ENCODE measurements around the gene MAPK12.
"Not testable (repeated sequence)": the region's sequence is repeated elsewhere in the genome, so short reads cannot be mapped to it uniquely, and the experiment has no call there.

Gene MAPK12

DNA sequence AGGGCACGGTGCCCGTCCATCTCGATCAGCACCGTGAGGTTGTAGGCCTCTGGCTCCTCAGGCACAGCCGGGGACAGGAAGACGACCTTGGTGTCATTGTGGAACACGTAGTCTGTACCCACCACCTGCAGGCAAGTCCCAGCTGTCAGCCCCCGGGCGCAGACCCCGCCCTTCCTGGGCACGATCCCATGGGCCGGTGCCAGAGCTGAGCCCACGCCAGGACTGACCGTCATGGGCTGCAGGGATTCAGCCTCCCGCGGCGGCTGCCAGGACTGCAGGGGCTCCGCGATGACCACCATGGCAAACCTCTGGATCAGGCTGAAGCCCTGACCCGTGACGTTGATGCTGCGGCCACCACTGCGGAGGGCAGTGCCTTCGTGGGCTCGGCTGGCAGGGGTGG, 20.5 kb upstream of the MAPK12 start:
- DNase-seq = no peak

DNA sequence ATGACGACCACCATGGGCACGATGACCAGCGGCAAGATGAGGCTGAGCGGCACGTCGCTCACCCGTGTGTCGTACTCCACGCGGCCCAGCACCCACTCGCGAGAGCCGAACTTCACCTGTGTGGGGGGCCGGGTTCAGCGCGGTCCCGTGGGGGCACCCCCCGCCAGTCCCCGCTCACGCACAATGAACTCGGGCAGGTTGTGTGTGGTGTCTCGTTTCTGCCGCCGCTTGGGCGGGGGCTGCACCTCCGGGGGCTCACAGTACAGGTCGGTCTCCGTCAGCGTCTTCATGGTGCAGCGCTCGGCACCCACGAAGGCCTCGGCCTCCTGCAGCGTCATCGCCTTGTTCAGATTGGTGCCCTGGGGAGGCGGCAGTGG, 19.9 kb upstream of the MAPK12 start:
- DNase-seq = no peak

DNA sequence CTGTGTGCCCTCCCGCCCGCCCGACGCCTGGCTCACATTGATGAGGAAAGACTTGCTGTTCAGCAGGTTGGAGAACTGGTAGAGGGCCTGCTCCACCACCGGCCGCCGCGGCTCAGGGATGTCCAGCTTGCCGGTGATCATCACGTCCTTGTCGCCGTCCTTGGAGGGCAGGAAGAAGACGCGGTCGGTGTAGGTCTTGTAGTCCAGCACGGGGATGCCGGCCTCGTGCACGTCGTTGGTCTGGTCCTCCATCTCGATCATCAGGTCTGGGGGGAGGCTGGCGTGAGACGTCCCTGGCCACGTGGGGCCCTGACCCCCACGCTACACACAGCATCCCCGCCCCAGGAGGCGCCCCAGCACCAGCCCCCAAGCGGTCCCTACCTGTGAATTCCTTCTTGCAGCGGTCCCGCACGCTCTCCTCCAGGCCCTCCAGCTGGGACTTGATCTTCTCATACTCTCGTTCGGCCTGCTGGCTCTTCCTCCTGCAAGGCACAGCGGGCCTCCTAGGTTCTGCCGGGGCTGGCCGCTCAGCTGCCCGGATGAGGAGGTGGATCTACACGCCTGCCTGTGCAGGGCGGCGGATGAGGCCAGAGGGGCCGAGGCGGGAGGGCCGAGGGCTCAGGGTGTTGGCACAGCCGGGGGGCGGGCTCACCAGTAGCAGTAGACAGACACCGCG, 19.4 kb upstream of the MAPK12 start:
- no peak for DNase-seq

DNA sequence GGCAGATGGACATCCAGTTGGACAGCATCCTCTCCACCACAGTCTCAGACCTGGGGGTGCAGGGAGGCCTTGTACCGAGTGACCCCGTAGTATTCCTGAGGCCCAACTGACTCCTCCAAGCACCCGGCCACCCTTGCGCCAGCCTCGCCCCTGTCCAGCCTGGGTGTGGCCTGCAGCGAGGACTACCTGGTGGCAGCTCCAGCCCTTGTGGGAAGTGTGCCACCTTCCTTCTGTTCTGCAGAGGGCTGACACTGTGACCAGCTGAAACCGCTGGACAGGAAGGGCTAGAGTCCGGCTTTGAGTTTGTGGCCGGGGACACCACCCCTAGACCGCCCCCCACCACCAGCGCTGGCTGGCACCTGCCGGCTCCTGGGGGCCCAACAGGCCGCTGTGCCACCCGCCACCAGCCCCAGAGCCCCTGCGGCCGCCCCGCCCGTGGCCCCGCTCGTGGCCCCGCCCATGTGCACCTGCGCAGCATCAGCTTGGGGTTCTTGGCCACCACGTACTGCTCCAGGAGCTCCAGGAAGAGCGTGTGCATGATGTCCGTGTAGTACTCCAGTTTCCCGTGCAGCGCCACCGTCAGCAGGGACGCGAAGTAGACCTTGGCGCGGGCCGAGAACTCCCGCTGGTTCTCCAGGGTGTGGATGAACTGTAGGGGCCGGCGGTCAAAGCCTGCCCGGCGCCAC, 18.7 kb upstream of the MAPK12 start:
- DNase-seq = no peak

DNA sequence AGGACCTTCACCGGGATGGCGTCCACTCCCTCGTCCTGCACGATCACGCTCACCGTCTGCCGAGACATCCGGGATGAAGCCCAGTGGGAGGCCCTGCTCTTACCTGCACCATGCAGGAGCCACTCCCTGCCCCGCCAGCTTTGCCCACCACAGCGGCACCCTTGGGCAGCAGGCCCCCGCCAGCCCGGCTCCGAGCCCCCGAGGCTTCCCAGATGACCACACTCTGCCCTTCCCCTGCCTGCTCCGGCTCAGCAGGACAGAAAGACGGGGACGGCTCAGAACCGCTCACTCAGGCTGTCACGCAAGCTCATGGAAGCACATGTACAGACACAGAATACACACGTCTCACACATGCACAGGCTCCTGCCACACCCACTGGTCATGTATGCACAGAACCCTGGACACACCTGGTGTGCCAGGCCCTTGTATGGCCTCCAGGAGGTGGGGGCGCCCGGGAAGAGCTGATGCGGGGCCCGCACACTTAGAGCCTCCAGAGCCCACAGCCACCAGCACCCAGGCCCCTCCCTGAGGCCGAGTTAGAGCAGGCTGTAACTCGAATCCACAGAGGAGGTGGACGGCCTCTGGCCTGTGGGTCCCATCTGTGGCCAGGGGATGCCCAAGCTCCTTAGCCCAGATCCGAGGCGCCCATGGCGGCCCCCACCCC, 17.6 kb upstream of the MAPK12 start:
- no peak for DNase-seq

DNA sequence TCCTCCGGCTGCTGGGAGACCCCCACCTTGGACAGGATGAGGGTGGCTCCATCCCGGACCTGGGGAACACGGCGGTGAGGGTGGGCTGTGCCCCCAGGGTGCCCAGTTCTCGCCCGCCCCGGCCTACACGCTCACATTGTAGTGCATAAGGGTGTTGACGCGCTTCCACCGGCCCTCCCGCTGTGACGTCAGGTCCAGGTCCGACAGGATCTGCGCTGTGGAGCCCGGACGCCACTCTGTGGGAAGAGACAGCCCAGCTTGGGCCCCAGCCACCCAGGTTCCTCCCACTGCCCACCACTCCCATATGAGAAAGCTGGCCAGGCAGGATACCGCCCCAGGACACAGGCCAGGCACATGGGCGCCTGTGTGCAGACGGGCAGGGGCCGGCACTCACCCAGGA, 17.0 kb upstream of the MAPK12 start:
- no peak for DNase-seq

DNA sequence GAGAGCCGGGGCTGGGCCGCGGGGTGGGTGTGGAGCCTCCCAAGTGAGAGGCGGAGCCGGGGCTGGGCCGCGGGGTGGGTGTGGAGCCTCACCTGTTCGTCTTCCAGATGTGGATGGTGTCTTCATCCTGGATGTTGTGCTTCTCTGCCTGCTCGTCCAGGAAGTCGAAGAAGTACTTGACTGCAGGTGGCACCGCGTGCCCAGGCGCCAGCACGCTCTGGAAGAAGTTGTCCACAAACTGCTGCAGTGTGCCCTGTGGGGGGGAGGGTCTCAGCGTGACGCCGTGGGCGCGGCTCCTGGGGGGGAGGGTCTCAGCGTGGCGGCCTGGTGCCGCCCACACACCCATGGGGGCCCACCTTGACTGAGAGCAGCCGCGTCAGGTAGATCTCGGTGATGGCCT, 16.3 kb upstream of the MAPK12 start:
- no peak for DNase-seq

DNA sequence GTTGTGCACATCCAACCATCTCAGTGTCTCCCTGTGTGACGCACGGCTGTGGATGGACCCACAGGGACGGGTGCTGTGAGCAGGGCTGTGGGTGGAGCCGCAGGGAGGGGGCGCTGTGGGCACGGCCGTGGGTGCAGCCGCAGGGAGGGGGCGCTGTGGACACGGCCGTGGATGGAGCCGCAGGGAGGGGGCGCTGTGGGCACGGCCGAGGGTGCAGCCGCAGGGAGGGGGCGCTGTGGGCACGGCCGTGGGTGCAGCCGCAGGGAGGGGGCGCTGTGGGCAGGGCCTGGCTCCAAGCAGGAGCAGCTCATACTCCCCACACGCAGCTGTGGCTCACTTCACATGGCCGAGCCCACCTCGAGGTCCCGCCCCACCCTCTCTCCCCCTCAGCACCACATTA, 14.7 kb upstream of the MAPK12 start:
- peak; percentile 57 to 65 for DNase-seq

DNA sequence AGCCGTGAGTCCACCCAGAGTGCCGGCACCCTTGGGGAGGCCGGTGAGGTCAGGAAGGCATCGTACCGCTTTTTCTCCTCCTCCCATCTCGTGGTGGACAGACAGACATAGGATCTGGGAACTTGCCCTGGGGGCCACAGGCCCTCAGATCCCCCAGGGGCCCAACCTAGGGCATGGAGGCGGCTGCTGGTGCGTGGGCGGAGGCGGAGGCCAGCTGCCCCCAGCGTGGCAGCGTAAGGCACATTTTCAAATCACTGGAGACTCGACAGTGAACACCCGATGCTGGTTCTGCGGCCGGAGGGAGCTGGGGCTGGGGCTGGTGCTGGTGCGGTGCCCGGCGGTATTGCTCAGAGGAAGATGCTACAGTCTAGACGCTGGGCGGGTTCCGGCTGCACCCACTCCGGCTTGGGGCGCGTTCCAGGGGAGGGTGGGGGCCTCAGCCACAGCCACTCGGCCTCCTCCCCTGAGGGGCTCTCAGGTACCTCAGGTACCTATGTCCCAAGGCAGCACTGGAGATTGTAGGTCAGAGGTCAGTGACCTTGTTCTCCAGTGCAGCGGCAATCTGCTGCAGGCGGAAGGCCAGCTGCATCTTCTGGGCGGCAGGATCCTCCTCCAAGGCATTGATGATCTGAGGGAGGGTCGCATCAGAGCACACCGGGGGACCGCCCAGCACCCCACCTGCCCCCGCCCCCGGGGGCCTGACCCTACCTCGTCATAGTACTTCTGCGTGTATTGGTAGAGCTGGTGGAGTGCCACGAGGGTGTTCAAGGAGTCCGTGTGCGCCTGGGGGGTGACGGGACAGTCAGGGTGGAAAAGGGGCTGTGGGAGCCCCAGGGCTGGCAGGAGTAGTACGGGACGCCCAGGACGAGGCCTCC, 13.9 kb upstream of the MAPK12 start:
- DNase-seq = no peak

DNA sequence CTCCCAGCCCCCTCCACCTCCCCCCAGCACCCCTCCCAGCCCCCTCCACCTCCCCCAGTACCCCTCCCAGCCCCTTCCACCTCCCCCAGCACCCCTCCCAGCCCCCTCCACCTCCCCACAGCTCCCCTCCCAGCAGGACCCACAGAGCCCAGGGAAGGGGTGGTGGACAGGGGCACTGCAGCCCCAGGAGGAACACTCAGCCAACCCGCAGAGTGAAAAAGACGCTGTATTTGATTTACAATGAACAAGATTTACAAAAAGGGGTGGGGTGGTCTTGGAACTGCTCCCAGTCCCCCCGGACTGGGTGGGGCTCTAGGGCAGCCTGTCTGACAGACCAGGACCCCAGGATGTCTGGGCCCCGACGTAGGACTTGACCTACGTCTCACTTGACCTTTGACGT, 13.3 kb upstream of the MAPK12 start:
- DNase-seq = no peak

DNA sequence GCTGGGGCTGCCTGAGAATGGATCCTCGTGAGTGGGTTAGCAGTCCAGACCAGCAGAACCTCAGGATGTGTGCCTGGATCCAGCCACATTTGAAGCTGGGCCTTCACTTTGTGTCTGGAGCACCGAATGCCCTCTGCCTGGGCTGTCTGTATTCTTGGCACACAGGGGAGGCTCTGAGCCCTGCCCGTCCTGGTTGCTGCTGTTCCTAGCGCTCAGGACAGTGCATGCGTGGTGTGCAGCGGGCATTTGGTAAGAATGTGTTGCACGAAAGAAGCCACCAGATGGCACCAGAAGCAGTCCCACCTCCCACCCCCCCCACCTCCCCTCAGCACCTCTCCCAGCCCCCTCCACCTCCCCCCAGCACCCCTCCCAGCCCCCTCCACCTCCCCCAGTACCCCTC, 12.8 kb upstream of the MAPK12 start:
- peak; percentile 47 to 51 for DNase-seq

DNA sequence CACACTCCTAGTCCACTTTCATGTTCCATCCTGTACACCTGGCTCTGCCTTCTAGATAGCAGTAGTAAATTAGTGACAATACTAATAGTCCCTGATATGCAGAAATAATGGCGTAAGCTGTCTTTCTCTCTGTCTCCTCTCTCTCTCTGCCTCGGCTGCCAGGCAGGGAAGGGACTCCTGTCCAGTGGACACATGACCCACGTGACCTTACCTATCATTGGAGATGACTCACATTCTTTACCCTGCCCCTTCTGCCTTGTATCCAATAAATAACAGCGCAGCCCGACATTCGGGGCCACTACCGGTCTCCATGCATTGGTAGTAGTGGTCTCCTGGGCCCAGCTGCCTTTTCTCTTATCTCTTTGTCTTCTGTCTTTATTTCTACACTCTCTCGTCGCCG, 12.3 kb upstream of the MAPK12 start:
- DNase-seq = not testable (repeated sequence)

DNA sequence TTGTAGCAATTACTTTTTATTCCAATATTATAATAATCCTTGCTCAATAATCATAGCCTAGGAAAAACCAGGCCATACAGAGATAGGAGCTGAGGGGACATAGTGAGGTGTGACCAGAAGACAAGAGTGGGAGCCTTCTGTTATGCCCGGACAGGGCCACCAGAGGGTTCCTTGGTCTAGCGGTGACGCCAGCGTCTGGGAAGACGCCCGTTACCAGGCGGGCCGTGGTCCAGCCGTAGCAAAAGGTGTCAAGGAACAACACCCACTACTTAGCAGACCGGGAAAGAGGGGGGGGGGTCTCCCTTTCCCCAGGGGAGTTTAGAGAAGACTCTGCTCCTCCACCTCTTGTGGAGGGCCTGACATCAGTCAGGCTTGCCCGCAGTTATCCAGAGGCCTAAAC, 11.9 kb upstream of the MAPK12 start:
- not testable (repeated sequence) for DNase-seq

DNA sequence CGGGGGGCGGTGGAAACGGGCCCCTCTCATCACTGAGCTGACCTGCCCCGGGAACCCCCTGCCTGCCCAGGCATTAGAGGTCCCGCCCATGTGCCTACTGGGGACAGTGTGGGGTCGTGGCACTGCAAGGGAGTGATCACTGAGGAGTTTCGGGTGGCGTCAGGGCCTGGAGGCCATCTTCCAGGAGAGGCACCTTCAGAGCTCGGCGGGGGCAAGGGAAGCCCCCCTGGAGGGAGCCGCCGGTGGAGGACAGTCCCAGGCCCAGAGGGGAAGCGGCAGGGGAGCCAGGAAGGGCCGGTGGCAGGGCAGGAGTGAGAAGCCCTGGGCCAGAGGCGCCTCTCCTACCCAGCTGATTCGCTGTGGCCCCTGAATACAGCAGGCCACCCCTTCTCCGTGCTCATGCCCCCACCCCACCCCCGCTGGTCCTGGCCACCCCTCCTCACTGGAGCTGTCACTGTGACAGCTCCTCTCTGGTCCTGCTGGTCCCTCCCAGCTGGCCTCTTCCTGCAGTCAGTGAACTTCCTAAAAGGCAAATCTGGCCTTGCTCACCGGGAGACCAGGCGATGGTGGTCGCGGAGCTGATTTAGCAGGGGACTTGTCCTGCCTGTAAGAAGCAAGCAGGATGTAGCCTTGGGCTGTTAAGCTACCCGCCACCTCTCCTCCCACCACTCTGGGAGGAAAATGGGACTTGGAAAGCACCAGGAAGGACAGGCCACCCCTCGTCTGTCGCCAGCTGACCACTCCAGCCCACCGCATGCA, 10.7 kb upstream of the MAPK12 start:
- no peak for DNase-seq

DNA sequence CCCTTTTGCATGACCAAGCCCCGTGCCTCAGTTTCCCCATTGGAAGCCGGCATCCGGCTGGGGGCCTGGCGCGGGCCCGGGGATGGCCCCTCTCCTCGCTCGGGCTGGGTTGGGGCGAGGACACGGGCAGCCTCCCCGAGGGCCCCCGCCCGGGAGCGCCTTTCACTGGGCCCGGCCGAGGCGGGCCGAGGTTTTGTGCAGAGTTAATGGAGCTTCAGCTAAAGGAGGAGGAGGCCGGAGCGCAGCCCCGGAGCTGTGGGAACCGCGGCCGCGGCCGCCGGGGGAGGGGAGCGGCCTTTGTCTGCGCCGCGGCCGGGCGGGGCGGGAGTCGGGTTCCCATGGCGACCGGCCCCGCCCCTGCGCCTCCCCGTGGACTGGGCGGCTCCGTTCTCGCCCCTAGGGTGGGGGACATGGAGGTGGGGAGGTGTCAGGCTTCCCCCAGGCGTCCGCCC, 10.1 kb upstream of the MAPK12 start:
- DNase-seq = peak; percentile 68 to 72

DNA sequence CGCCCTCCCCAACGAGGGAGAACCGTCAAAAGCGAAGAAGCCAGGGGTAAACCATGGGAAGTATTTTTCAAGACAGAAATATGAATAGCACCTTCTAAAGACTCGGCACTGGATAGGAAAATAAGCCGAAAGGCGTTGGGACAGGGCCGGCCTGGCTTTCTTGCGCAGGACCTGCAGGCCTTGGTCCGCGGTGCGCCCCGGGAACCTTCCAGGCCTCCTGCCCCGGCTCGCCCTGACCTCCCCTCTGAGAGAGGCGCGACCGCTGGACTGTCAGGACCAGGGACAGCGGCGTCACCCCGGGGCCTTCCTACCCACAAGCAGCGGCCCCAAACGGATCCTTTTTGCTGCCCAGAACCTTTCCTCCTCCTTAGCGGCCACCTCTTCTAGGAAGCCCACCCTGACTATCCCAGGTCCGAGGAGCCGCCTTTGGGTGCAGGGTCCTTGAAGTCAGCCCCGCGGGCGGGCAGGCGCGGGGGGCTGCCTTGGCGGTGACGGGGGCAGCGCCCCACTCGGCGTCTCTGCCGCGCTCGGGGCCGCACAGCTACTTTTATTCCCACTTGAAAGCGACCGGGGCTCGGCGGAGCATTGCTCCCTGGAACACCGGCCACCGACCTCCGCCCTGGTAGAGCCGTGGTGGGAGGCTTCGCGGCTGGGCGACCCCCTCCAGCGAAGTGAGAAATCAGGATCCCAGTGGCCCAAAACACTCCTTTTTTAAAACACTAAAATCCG, 9.3 kb upstream of the MAPK12 start:
- DNase-seq = peak; percentile 63 to 73

DNA sequence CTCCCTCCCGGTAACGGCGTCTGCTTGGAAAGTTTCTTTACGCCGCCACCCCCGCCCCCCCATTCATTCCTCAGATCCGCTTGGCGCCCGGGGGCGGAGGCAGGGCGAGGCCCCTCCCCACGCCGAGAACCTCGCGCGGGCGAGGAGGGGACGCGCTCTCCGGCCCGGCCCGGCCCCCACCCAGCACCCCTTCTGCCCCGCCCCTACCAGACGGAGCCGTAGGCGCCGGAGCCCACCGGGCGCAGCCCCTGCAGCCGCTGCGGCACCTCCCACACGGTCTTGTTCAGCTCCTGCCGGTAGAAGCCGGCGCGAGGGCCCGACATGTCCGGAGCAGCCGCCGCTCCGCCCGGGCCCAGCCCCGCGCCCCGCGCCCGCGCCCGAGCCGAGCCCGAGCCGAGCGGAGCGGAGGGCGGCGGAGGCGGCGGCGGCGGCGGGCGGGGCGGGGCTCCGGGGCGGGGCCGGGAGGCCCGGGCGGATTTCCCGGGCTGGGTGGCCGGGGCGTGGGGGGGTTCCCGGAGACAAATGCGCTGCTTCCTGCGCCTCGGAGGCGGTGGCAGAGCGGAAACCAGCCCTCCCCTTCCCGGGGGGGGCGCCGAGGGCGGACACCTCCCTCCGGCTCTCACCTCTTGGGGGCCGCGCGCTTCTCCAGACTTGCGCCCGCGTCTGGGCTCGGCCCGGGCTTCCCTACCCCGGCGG, 8.6 kb upstream of the MAPK12 start, which contains the start of gene MAPK11:
Gene MAPK11 (minus strand): TSS at position 411 of the 696 bp plus-strand sequence. CDS start 88 bp downstream, at position 323.
- peak; percentile 78 to 85 for DNase-seq

DNA sequence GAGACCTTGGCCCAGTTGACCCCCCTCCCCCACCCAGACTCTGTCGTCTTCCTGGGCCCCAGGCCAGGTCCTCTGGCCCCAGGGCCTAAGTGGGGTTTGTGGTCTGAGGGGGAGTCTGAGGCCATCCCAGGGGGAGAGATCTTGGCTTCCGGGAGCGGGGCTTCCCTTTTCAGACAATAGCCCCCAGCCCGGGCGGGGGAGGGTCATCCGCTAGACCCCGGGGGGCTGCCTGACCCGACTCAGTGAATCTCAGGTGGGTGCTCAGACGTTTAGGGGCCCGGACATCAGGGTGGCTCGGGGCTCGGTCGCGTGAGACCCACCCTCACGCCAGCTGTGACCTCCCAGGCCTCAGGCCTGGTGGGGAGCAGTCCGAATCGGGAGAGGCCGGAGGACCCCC, 8.1 kb upstream of the MAPK12 start:
- no peak for DNase-seq

DNA sequence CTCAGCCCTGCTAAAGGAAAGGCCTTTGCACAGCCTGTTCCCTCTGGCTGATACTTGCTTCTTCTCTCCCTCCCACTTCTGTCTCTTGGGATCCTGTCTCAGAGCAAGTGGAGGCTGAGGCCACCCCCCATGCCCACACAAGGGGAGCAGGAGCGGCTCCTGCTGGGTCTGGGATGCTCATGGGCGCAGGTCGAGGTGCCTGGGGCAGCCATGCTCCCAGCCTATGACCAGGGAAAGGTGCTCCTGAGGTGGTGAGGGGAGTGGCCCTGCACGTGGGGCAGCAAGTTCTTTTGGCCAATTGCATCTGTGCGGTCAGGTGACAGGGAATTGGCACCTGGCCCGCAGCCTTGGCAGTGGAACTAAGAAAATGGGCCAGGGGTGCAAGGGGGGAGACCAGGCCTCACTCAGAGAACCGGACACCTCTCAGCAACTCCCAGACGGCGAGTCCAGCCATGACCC, 7.2 kb upstream of the MAPK12 start:
- DNase-seq = no peak

DNA sequence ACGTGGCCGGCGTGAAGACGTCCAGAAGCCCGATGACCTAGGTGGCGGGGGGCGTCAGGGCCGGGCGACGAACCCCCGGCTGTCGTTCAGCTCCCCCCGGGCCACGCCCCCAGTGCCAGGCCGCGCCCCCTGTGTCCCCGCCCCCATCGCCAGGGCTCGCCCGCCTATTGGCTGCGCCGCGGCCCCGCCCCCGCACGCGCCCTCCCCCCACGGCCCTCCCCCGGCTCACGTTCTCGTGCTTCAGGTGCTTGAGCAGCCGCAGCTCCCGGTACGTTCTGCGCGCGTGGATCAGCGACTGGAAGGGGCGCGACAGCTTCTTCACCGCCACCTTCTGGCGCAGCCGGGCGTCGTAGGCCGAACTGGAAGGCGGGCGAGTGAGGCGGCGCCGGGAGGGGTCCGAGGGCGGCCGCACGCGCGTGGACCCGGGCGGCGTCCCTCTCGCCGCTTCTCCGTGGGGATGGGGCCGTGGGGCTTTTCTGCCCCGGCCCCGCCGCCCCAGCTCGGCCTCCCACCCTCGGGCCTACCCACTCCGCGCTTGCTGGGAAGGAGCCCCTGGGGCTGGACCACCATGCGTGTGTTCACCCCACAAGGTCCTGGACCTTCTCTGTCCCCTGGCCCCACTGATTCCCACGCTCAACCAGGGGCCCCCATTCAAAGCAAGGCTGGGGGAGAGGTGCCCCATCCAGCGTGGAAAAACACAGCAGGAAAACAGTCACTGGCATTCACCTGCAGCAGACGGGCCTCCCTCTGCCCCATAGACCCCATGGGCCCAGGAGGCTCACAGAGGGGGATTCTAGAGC, 6.3 kb upstream of the MAPK12 start:
- DNase-seq = peak; percentile 58 to 64
